Measurements from ENCODE around the gene EPB41L2.

EPB41L2 gene

GRCh38 chr6:131003488-131004386, 59.3 kb downstream of the EPB41L2 start:
- DNase-seq (ENCODE audit: low read depth) = no peak
- no peak for TF ChIP-seq CTCF (conservative IDR thresholded peaks at IDR 0.05; ENCODE audit: control insufficient read depth, insufficient read depth, low read depth, low read length)
- H3K4me3 ChIP-seq (ENCODE audit: control insufficient read depth, low read depth, low read length) = no peak overlapping the region

- TF ChIP-seq CTCF (conservative IDR thresholded peaks at IDR 0.05; ENCODE audit: control insufficient read depth, insufficient read depth, low read depth, low read length) = no peak
- no peak overlapping the region for H3K4me3 ChIP-seq (ENCODE audit: control insufficient read depth, low read depth, low read length)
- DNase-seq (ENCODE audit: low read depth) = peak; percentile 17
Measured at GRCh38 chr6:131002661-131002980, 60.4 kb downstream of the EPB41L2 start.

DNA sequence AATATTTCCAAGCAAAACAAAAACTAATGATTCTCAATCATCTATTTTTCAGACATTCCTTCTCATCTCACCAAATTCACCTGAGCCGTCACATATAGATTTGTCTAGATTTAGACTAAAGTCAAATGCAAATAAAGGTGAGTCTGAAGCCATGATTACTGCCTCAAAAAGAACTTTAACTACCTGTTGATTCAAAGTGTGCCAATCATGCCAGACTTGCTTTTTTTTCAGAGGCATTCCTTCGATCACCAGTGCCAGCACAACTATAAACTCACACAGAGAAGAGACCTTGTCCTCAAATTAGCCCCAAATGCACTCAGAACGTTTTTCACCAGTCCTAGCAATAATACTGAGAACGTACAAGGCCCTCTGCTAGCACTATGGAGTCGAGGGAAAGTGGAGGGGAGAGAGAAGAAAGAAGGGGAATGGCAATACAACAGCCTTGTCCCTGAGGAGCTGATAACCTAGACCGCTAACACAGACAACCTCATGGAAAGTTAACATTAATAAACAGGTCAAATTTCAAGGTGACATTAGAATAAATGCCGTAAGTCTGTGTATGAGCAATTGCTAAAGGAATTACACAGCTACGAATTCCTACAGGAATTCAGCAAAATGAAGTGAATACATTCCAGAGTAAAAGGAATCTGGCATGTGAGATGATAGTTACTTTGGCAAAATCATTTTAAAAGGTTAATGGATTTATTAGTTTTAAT, 60.9 kb downstream of the EPB41L2 start:
- TF ChIP-seq CTCF (conservative IDR thresholded peaks at IDR 0.05; ENCODE audit: control insufficient read depth, insufficient read depth, low read depth, low read length) = no peak
- no peak overlapping the region for H3K4me3 ChIP-seq (ENCODE audit: control insufficient read depth, low read depth, low read length)
- no peak for DNase-seq (ENCODE audit: low read depth)

- TF ChIP-seq CTCF (conservative IDR thresholded peaks at IDR 0.05; ENCODE audit: control insufficient read depth, insufficient read depth, low read depth, low read length) = no peak
- H3K4me3 ChIP-seq (ENCODE audit: control insufficient read depth, low read depth, low read length) = no peak overlapping the region
- no peak for DNase-seq (ENCODE audit: low read depth)
Measured at GRCh38 chr6:131001111-131001736, 61.8 kb downstream of the EPB41L2 start.

GRCh38 chr6:131000544-131000943, 62.5 kb downstream of the EPB41L2 start:
- H3K4me3 ChIP-seq (ENCODE audit: control insufficient read depth, low read depth, low read length) = no peak overlapping the region
- no peak for DNase-seq (ENCODE audit: low read depth)
- no peak for TF ChIP-seq CTCF (conservative IDR thresholded peaks at IDR 0.05; ENCODE audit: control insufficient read depth, insufficient read depth, low read depth, low read length)

GRCh38 chr6:130997061-130997753, 65.8 kb downstream of the EPB41L2 start:
- H3K4me3 ChIP-seq (ENCODE audit: control insufficient read depth, low read depth, low read length) = no peak overlapping the region
- TF ChIP-seq CTCF (conservative IDR thresholded peaks at IDR 0.05; ENCODE audit: control insufficient read depth, insufficient read depth, low read depth, low read length) = no peak
- DNase-seq (ENCODE audit: low read depth) = no peak

Data from fibroblast of mammary gland (primary cell).